ENCODE measurements around the gene KCNG2.
"Not testable (repeated sequence)": the region's sequence is repeated elsewhere in the genome, so short reads cannot be mapped to it uniquely, and the experiment has no call there.

The KCNG2 gene

DNA sequence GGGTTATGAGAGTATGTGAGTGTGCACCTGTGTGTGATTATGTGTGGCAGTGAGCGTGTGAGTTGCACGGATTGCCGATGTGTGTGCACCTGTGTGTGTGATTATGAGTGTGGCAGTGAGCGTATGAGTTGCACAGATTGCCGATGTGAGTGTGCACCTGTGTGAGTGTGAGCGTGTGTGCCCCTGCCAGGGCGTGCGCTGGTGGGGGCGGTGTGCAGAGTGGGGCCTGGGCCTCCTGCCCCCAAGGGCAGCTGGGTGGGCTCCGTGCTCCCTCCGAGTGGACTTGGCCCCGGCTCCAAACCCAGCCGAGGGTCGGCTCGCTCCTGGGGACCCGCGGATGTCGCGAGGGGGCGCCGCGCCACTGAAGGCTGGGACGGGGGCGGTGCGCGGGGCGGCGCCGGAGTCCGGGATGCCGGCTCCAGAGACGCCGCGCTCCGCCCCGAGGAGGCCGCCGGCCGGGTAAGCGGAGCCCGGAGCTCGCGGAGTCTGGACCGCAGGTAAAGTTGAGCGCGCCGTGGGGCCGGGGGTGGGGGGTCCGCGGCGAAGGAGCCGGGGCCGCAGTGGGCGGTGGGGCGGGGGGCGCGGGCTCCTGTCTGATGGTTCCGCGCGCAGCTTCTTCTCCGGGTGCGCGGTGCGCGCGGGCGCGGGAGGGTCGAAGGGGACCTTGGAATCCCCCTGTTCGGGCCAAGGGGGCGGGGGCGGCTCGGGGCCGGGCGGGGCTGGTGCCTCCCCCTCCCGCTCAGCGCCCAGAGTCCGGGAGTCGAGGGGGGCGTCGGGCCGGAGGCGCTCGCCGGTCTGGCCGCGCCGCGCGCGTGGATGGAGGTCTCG lies at the start of gene KCNG2:
Gene KCNG2 (plus strand): TSS at position 421 of the 828 bp plus-strand sequence. CDS start 65,730 bp downstream, outside the sequence.
- no peak for FAIRE-seq

DNA sequence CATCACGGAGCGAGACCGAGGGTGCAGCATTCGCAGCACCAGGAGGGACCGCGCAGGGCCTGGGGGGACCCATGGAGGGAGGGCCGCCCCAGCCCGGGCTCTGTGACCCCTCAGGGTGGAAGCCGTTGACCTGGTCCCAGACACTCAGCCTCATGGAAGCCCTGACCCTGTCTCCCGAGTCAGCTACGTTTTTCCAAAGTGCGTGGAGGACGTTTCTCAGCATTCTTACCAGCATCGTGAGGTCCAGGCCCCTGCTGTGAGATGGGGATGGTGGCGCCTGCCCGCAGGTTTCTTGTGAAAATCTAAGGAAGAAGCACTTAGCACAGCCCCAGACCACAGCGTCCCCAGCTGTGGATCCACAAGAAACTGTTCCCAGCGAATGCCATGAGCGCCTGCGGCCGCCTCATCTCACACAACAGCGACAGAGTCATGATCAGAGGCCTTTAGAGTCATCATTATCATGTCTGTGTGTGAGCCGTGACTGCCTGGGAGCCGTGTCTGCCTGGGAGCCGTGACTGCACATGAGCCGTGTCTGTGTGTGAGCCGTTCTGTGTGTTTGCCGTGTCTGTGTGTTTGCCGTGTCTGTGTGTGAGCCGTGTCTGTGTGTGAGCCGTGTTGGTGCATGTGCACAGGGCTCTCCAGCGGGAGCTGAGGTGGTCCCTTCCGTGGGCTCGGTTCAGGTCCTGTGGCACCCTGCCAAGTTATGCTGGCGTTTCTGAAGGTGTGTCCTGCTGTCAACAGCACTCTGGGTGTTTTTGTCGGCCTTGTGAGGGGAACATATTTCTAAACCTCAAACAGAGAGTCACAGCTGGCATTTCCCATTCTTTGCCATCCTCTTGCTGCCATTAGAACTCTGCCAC lies 49.2 kb upstream of the KCNG2 start:
- no peak for FAIRE-seq

GRCh38 chr18:79749251-79750191 lies 48.2 kb upstream of the KCNG2 start:
- FAIRE-seq, result no peak

GRCh38 chr18:79750980-79751571 lies 46.7 kb upstream of the KCNG2 start:
- FAIRE-seq, result no peak

- FAIRE-seq, result not testable (repeated sequence)
Observed at GRCh38 chr18:79751918-79752578, 45.7 kb upstream of the KCNG2 start.

DNA sequence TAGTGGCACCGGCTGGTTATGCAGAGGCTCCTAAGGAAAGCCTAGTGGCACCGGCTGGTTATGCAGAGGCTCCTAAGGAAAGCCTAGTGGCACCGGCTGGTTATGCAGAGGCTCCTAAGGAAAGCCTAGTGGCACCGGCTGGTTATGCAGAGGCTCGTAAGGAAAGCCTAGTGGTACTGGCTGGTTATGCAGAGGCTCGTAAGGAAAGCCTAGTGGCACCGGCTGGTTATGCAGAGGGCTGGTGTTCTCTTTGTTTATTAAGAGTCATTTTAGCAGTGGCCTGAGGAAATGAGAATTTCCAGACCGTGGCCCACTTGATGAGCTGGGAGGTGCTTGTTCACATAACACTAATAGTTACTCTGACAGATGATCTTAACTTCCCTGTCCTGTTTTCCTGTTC lies 44.8 kb upstream of the KCNG2 start:
- FAIRE-seq, result not testable (repeated sequence)

DNA sequence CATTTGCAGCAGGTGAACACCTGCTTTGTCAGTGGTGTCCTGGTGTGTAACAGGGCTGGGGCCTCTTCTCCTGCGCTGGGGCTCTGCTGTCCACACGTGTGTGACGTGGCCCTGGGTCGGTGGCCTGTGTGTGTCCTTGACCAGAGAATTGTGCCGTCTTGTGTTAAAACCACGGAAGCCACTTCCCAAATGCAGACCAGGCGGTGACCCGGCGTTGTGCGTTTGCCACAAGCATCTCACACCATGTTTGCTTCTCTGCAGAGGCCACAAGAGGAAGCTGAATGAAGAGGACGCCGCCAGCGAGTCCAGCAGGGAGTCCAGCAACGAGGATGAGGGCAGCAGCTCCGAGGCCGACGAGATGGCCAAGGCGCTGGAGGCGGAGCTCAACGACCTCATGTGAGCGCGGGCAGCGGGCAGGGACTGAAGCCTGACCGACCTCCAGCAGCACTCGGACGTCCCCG lies 44.3 kb upstream of the KCNG2 start:
- FAIRE-seq, result no peak

DNA sequence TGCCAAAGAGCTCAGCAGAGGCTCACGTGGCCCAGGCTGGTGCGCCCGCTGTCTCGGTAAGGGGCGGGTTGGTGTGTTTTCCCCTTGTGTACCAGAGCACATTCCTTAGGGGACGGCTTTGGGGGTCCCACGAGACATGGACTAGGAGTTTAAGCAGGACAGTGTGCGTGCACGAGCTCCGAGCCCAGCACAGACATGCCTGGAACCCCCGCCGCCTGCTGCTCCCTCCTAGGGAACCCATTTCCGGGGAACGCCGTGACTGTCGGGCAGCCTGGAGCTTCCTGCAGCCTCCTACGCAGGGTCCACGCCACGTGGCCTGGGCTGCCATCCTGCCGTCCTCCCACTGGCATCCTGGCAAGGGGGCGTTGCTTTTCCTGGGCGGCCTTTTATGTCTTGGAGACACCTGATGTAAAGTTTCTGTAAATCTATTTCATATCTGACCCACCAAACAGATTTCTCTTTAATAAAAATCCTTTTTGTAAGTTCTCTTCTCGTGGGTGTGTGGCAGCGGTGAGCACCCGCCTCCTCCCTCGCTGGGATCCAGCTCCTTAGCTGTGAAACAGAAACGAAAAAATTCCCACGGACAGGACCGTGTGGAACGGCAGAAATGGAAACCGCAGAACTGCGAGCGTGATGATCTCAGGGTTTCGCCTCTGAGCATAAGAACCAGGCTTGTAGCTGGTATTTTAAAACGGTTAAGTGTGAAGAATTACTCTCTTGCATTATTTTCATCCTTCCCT lies 43.5 kb upstream of the KCNG2 start:
- FAIRE-seq, result no peak

DNA sequence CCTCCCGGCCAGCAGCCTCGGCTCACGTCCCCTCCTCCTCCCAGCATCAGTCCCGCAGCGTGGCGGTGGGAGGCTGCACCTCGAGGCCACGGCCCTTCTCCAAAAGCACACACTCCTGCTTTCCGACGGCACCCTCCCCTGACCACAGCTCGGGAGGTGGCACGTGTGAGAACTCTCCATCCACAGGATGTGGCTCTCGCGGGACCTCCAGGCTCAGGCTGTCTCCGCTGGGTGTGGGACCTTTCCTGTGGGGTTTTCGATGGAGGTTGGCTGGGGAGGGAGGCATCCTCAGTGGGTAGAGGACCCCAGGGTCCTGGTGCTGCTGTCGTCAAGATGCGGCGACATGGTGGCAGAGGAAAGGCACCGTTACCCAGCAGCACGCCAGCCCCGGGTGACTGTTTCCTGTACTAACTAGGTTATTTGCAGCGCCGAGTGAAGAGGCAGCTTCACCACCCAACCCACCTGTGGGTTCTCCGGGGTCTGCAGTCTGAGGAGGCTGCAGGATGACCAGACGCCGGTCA lies 42.8 kb upstream of the KCNG2 start:
- no peak for FAIRE-seq

DNA sequence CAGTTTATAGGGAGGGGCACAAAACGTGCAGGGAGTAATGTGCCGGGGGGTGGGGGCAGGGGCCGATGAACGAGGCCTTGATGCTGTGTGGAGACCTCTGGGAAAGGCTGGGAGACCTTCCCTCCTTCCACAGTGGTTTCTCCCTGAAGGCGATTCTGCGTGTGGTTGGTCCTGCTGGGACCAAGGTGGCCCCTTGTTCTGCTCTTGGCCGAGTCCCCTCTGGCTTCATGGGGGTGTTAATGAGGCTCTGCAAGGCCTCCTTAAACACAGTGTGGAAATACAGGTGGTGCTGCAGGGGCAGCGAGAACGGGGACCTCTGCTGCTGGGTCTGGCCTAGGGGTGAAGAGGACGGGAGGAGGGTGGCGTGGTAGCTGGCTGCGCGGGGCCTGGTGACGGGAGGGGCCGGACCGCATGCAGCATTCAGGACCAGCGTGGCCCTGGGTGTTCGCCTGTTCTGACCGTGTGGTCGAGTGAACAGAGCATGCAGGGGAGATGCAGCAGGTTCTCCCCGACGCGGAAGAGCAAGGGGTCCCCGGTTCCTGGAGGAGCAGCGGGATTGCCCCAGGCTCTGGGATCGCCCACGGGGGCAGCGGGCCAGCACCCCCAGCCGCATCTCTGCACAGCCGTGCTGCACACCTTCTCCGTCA lies 42.1 kb upstream of the KCNG2 start:
- FAIRE-seq, result no peak

DNA sequence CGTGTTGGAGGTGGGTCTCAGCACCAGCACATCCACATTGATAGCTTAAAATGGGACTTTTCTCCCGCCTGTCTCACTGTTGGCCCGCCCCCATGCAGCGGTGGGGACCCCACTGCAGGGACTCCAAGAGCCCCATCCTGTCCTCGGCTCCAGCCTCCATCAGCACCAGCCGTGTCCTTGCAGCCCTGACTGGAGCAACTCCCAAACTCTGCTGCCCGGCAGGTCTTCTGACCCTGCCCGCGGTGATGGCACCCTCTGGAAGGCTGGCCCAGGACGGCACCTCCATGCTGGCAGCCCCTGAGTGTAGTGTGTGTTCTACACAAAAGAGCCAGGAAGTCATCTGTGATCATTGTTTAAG lies 41.6 kb upstream of the KCNG2 start:
- no peak for FAIRE-seq

DNA sequence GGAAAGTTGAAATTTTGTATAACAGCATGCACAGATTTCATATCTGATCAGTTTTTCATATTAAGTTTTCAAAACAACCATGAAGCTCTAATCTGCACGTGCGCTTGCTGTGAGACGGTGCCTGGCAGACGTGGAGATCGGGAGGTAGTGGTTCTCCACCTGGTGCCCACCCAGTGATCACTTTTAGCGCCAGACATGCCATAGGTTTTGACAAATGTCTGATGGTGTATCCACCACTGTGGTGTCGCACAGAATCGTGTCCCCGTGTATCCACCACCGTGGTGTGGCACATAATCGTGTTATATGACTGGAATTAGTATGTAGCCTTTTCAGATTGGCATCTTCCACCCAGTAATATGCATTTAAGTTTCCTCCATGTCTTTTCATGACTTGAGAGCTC lies 40.9 kb upstream of the KCNG2 start:
- FAIRE-seq, result no peak

DNA sequence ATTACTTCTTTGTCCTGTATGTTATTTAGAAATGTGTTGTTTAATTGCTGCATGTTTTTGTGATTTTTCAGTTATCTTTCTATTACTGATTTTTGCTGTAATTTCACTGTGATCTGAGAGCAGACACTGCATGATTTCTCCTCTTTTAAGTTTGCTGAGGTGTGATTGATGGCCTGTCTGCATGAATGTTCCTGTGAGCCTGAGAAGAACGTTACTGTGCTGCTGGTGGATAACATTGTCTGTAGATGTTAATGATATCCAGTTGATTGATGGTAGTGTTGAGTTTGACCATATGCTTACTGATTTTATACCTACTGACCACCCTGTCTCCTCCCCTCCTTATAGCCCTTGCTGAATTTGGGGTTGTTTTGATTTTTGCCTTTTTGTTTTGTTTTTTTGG lies 37.4 kb upstream of the KCNG2 start:
- no peak for FAIRE-seq

GRCh38 chr18:79760881-79761280 lies 36.9 kb upstream of the KCNG2 start:
- no peak for FAIRE-seq

DNA sequence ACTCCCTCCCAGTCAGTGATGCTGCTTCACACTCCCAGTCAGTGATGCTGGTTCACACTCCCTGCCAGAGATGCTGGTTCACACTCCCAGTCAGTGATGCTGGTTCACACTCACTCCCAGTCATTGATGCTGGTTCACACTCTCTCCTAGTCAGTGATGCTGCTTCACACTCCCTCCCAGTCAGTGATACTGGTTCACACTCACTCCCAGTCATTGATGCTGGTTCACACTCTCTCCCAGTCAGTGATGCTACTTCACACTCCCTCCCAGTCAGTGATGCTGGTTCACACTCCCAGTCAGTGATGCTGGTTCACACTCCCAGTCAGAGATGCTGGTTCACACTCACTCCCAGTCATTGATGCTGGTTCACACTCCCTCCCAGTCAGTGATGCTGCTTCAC lies 34.3 kb upstream of the KCNG2 start:
- no peak for FAIRE-seq

DNA sequence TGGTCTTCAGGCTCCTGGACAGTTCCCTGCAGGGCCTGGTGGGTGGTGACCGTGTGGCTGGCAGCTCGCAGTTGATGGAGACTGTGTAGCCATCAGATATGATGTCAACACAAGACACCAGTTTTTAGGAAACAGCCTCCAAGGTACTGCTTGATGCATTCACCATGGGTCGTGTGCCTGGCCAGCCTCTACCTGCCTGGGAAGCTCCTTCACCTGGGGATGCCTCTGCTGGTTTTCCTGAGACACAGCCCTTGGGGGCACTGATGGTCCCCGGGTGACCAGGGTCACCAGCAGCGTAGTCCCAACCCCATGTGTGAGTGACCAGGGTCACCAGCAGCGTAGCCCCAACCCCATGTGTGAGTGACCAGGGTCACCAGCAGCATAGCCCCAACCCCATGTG lies 33.6 kb upstream of the KCNG2 start:
- no peak for FAIRE-seq

GRCh38 chr18:79765491-79766245 lies 32.1 kb upstream of the KCNG2 start:
- no peak for FAIRE-seq

- FAIRE-seq, result no peak
Observed at GRCh38 chr18:79766308-79766707, 31.4 kb upstream of the KCNG2 start.

GRCh38 chr18:79768745-79769144 lies 29.0 kb upstream of the KCNG2 start:
- FAIRE-seq, result no peak

Measured in G401.6 (cell line).